Uterus (tissue), 2 donors: ENCODE results near the gene PPM1H.

ENCODE experiments used
- CTCF ChIP-seq, 4 experiments: fragments of 200-600 bp in 2 of 4; fragments of 450-650 bp in 2 of 4; sonication (generic) in 2 of 4; IDR thresholded peaks; one replicate each; pipeline ENCODE4 v1.5.1; 2016 to 2019; ENCODE audit warnings: antibody characterized with exemption in 4 of 4, mild to moderate bottlenecking in 2 of 4, moderate library complexity in 1 of 4
- POLR2A ChIP-seq, 2 donors: fragments of 450-650 bp; IDR thresholded peaks; one replicate each; pipeline ENCODE4 v1.6.1; 2016; ENCODE audit warnings: antibody characterized with exemption in 2 of 2, mild to moderate bottlenecking in 1 of 2, moderate library complexity in 1 of 2

DNA sequence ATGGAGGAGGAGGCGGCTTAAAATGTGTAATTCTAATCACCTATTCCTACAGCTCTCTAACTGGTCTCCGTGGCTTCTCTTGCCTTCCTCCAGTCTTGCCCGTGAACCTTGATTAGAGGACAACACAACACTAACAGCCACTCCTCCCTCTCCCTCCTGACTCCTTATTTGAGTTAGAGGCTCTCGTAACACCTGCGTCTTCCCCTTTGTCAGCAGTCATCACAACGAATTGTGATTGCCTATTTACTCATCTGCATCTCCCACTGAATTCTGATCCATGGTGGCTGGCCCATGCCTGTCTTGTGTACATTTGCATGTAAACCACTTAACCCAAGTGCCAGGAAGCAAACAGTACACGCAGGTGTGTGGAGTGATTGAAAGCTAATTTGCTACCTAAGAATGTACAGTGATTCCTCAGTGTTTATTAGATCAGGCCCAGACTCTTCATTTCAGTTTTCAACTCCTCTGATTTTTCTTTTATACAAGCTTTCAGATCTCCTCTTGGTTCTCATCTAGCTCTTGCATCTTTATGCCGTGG lies 313.8 kb downstream of the PPM1H start:
- TF ChIP-seq CTCF (IDR thresholded peaks at IDR 0.05) (no peak), POLR2A (IDR thresholded peaks at IDR 0.05) (no peak)
